SH-SY5Y (cell line): Measurements from ENCODE around the gene OR8H3.

Experiments
- GATA2 ChIP-seq: IDR thresholded peaks from 2 replicates; pipeline ENCODE4 v1.6.1; 2011; ENCODE audit warnings: mild to moderate bottlenecking, low read depth, low read length
- GATA3 ChIP-seq: IDR thresholded peaks from 2 replicates; pipeline ENCODE4 v1.6.1; 2011; ENCODE audit warnings: low read depth, mild to moderate bottlenecking, low read length, moderate library complexity

The OR8H3 gene

GRCh38 chr11:56122073-56122472 lies at the start of gene OR8H3:
Gene OR8H3 (plus strand): TSS chr11:56122373. CDS start chr11:56122373, 0 bp downstream.
- TF ChIP-seq GATA2 (no peak), GATA3 (no peak)

- TF ChIP-seq GATA2 (no peak), GATA3 (no peak)
Measured at GRCh38 chr11:56089697-56090096, 32.5 kb upstream of the OR8H3 start.

GRCh38 chr11:56093008-56093407 lies 29.2 kb upstream of the OR8H3 start, which contains the start of gene OR8I2:
Gene OR8I2 (plus strand): TSS chr11:56093308. CDS start chr11:56093308, 0 bp downstream.
- TF ChIP-seq GATA3, result no peak
- no peak for TF ChIP-seq GATA2

GRCh38 chr11:56103210-56103737 lies 18.9 kb upstream of the OR8H3 start, which contains the start of gene OR8H2:
Gene OR8H2 (plus strand): TSS chr11:56103687. CDS start chr11:56105043, 1,356 bp downstream.
- TF ChIP-seq GATA3, result no peak

GRCh38 chr11:56140151-56140661 lies 18.0 kb downstream of the OR8H3 start, which contains the start of gene OR8J3:
Gene OR8J3 (minus strand): TSS chr11:56140201. CDS start chr11:56137718, 2,483 bp downstream.
- no peak for TF ChIP-seq GATA2

GRCh38 chr11:56151376-56151775 lies 29.2 kb downstream of the OR8H3 start:
- no peak for TF ChIP-seq GATA2
- TF ChIP-seq GATA3, result no peak

GRCh38 chr11:56152333-56152732 lies 30.2 kb downstream of the OR8H3 start:
- TF ChIP-seq GATA2, result no peak

GRCh38 chr11:56160217-56160616 lies 38.0 kb downstream of the OR8H3 start, which contains the start of gene OR8K5:
Gene OR8K5 (minus strand): TSS chr11:56160317. CDS start chr11:56160317, 0 bp downstream.
- TF ChIP-seq GATA3, result no peak

GRCh38 chr11:56163804-56164203 lies 41.6 kb downstream of the OR8H3 start:
- TF ChIP-seq GATA2 (no peak), GATA3 (no peak)

- TF ChIP-seq GATA3, result no peak
- no peak for TF ChIP-seq GATA2
Measured at GRCh38 chr11:56172256-56172830, 50.2 kb downstream of the OR8H3 start.
